Adrenal gland (tissue), 5 donors: ENCODE results near the gene HEXIM2.

Experiments
- CTCF ChIP-seq, 6 experiments: fragments of 450-650 bp in 4 of 6; fragments of 200-600 bp in 2 of 6; sonication (generic) in 1 of 6; IDR thresholded peaks; 1 replicate in 5 of 6; 2 replicates in 1 of 6; pipeline versions ENCODE4 v1.5.1 to v1.8.0; 2016 to 2021; ENCODE audit warnings: antibody characterized with exemption in 6 of 6, mild to moderate bottlenecking in 2 of 6, moderate library complexity in 1 of 6
- POLR2A ChIP-seq, 2 donors: fragments of 450-650 bp; IDR thresholded peaks; one replicate each; pipeline ENCODE4 v1.6.1; 2017; ENCODE audit warnings: antibody characterized with exemption in 2 of 2, mild to moderate bottlenecking in 2 of 2, moderate library complexity in 1 of 2
- donor health status: DM: no; HTN: no; CAD: no.

- peak; percentile 71 to 93 (median 84) for TF ChIP-seq CTCF (IDR thresholded peaks at IDR 0.05)
- TF ChIP-seq POLR2A (IDR thresholded peaks at IDR 0.05), result no peak
Observed at GRCh38 chr17:45131616-45132319, 29.9 kb upstream of the HEXIM2 start.
